NT2/D1 (cell line): ENCODE measurements around the gene FARS2.

Source experiments
- SUZ12 ChIP-seq: IDR thresholded peaks from 2 replicates; pipeline ENCODE4 v1.6.1; 2011; ENCODE audit not compliant: insufficient read length, insufficient read depth; ENCODE audit errors: extremely low read depth
- YY1 ChIP-seq: IDR thresholded peaks from 2 replicates; pipeline ENCODE4 v1.6.1; 2011; ENCODE audit not compliant: insufficient read length, insufficient read depth

DNA sequence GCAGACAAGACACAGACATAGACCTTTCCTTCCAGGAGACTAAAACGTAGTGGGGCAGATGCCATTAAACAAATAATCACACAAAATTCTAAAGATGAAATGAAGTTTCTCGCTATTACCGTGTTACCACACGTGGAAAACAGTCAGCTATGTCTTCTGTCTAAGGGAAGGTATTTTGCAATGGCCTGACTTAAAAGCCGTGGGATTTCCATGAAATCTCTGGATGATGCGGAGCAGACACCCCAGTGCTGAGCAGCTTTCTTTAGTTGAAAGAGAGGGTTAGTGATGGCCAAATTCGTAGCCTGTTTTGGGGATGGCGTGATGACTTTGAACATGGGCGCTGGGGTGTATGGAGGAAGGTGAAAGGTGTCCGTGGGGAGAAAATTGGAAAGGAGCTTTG lies 463.6 kb downstream of the FARS2 start:
- no peak for TF ChIP-seq YY1
- TF ChIP-seq SUZ12: no peak
